SU-DHL-6 (cell line): ENCODE measurements around the gene MRPL55.

ENCODE experiments used
- EZH2phosphoT487 ChIP-seq: fragments of 200-600 bp; sonication (generic), shearing (Covaris generic); conservative IDR thresholded peaks from 2 replicates; pipeline ENCODE4 v1.6.1; 2018; ENCODE audit warnings: mild to moderate bottlenecking, antibody characterized with exemption, low read length, moderate library complexity, mixed read lengths
- TF ChIP-seq, protein P1 (sequence below): fragments of 200-600 bp; sonication (generic); IDR thresholded peaks from one replicate; pipeline ENCODE4 v1.5.1; 2017; ENCODE audit warnings: antibody characterized with exemption, mild to moderate bottlenecking, low read length, moderate library complexity; ENCODE audit not compliant: insufficient read depth, poor library complexity, severe bottlenecking

DNA sequence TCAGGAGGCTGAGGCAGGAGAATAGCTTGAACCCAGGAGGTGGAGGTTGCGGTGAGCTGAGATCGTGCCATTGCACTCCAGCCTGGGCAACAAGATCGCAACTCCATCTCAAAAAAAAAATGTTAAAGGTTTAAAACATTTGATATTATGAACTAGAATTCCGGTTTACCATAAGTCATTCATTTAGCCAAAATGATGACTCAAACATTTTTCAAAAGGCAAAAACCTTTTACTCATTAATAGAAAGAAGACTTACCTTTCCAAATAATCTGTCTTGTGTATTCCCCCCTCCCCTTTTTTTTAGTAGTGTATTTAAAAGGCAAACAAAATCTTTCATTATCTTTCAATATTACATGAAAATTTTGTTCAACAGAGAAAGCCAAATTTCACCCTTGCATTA, 8.2 kb upstream of the MRPL55 start:
- TF ChIP-seq, protein P1, sequence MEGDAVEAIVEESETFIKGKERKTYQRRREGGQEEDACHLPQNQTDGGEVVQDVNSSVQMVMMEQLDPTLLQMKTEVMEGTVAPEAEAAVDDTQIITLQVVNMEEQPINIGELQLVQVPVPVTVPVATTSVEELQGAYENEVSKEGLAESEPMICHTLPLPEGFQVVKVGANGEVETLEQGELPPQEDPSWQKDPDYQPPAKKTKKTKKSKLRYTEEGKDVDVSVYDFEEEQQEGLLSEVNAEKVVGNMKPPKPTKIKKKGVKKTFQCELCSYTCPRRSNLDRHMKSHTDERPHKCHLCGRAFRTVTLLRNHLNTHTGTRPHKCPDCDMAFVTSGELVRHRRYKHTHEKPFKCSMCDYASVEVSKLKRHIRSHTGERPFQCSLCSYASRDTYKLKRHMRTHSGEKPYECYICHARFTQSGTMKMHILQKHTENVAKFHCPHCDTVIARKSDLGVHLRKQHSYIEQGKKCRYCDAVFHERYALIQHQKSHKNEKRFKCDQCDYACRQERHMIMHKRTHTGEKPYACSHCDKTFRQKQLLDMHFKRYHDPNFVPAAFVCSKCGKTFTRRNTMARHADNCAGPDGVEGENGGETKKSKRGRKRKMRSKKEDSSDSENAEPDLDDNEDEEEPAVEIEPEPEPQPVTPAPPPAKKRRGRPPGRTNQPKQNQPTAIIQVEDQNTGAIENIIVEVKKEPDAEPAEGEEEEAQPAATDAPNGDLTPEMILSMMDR, result no peak
- TF ChIP-seq EZH2phosphoT487, result no peak
